ENCODE results near the gene DEAF1.

The DEAF1 gene

GRCh38 chr11:595400-595799 is 99.6 kb downstream of the DEAF1 start:
- no peaks in the 10 kb centered on the region for H3K27me3 ChIP-seq (ENCODE audit: insufficient read depth, poor library complexity, severe bottlenecking)
- no peak for DNase-seq (ENCODE audit: low read depth in 1 of 2, low spot score in 1 of 2)
- no peak overlapping the region for H3K27ac ChIP-seq (replicated peaks)
- no peak overlapping the region for H3K4me3 ChIP-seq (replicated peaks; ENCODE audit: insufficient read depth, low read length)
- no peak for TF ChIP-seq GABPA (IDR thresholded peaks at IDR 0.05; ENCODE audit: low read depth)
- 0 out of 2 replicates have a peak, but pooled peaks have one; percentile 24 for TF ChIP-seq POLR2AphosphoS5 (IDR thresholded peaks at IDR 0.05; ENCODE audit: low read depth)
